WTC11 (cell line): ENCODE results near the gene SPATA9. TPM values are rescaled to one million over a fixed set of nuclear protein-coding genes. Genes with fewer than 3 reads are reported as not detected.

ENCODE experiments used
- ATAC-seq: fragments of 200-7000 bp; cut with Tn5 transposase; 2 replicates; pipeline ENCODE4 v1.10.0; 2021; ENCODE audit warnings: mild to moderate bottlenecking, moderate library complexity
- CTCF ChIA-PET: fragments of 300-600 bp; sonication (Branson Sonifier 250); formaldehyde crosslinking; loops from one replicate; lab custom pipeline; 2021; ENCODE audit warnings: antibody characterized with exemption; lab: Charles Lee
- POLR2A ChIA-PET: fragments of 350-600 bp; sonication (Branson Sonifier 250); formaldehyde crosslinking; loops from one replicate; lab custom pipeline; 2021; ENCODE audit warnings: antibody characterized with exemption; lab: Charles Lee
- DNase-seq: peaks from one replicate; pipeline ENCODE4 v3.0.0; 2021; ENCODE audit warnings: low spot score
- H3K27ac Mint-ChIP-seq: 2 replicates; pipeline ENCODE4 v1.8.0; 2021; ENCODE audit warnings: mixed read lengths
- H3K27me3 Mint-ChIP-seq: 2 replicates; pipeline ENCODE4 v1.8.0; 2021; ENCODE audit warnings: low read depth, mild to moderate bottlenecking, moderate library complexity, mixed read lengths
- H3K36me3 Mint-ChIP-seq: 2 replicates; pipeline ENCODE4 v1.8.0; 2021; ENCODE audit warnings: mixed read lengths
- H3K4me1 Mint-ChIP-seq: 2 replicates; pipeline ENCODE4 v1.8.0; 2022; ENCODE audit warnings: mixed read lengths
- H3K4me3 Mint-ChIP-seq: 2 replicates; pipeline ENCODE4 v1.8.0; 2021; ENCODE audit warnings: mild to moderate bottlenecking, moderate library complexity, mixed read lengths
- H3K9me3 Mint-ChIP-seq: 2 replicates; pipeline ENCODE4 v1.8.0; 2021; ENCODE audit warnings: mixed read lengths
- ETV6 ChIP-seq: sonication (generic); formaldehyde crosslinking; IDR thresholded peaks from 2 replicates; pipeline ENCODE4 v1.8.1; 2022; ENCODE audit warnings: mild to moderate bottlenecking, missing genetic modification reagents
- FOXJ3 ChIP-seq: sonication (generic); formaldehyde crosslinking; IDR thresholded peaks from 2 replicates; pipeline ENCODE4 v1.9.0; 2021; ENCODE audit warnings: missing genetic modification reagents, mild to moderate bottlenecking, borderline replicate concordance
- FOXK1 ChIP-seq: sonication (generic); formaldehyde crosslinking; IDR thresholded peaks from 2 replicates; pipeline ENCODE4 v1.8.0; 2022; ENCODE audit warnings: mild to moderate bottlenecking, moderate library complexity, missing genetic modification reagents
- GABPB1 ChIP-seq: sonication (generic); formaldehyde crosslinking; IDR thresholded peaks from 2 replicates; pipeline ENCODE4 v1.8.1; 2023; ENCODE audit warnings: mild to moderate bottlenecking, missing genetic modification reagents
- NFYB ChIP-seq: sonication (generic); formaldehyde crosslinking; conservative IDR thresholded peaks from 2 replicates; pipeline ENCODE4 v1.8.0; 2022; ENCODE audit warnings: low read depth, missing genetic modification reagents
- SMAD3 ChIP-seq: sonication (generic); formaldehyde crosslinking; IDR thresholded peaks from 2 replicates; pipeline ENCODE4 v1.8.0; 2022; ENCODE audit warnings: missing genetic modification reagents, mild to moderate bottlenecking, borderline replicate concordance
- TEAD1 ChIP-seq: sonication (generic); formaldehyde crosslinking; IDR thresholded peaks from 2 replicates; pipeline ENCODE4 v1.8.0; 2022; ENCODE audit warnings: mild to moderate bottlenecking, missing genetic modification reagents
- ZNF219 ChIP-seq: sonication (generic); formaldehyde crosslinking; IDR thresholded peaks from 2 replicates; pipeline ENCODE4 v1.8.0; 2023; ENCODE audit warnings: missing genetic modification reagents, mild to moderate bottlenecking, borderline replicate concordance
- ZNF396 ChIP-seq: fragments of 250-450 bp; sonication (Bioruptor Pico); IDR thresholded peaks from 2 replicates; pipeline ENCODE4 v1.8.0; 2021; ENCODE audit warnings: mild to moderate bottlenecking, moderate library complexity, borderline replicate concordance
- ZNF416 ChIP-seq: fragments of 250-450 bp; sonication (Bioruptor Pico); IDR thresholded peaks from 2 replicates; pipeline ENCODE4 v1.9.0; 2021; ENCODE audit warnings: mild to moderate bottlenecking, inconsistent platforms
- total RNA-seq: library from RNA; stranded (reverse); gene quantifications from 3 replicates; pipeline ENCODE4 v1.2.3, GENCODE V29; 2021
- TF ChIP-seq, protein P1 (sequence below): sonication (generic); formaldehyde crosslinking; IDR thresholded peaks from 2 replicates; pipeline ENCODE4 v1.8.0; 2023; ENCODE audit warnings: missing genetic modification reagents, mild to moderate bottlenecking, borderline replicate concordance
- TF ChIP-seq, protein P2 (sequence below): sonication (generic); formaldehyde crosslinking; IDR thresholded peaks from 2 replicates; pipeline ENCODE4 v1.8.0; 2022; ENCODE audit warnings: mild to moderate bottlenecking, missing genetic modification reagents
- TF ChIP-seq, protein P3 (sequence below): sonication (generic); formaldehyde crosslinking; IDR thresholded peaks from 2 replicates; pipeline ENCODE4 v1.8.0; 2022; ENCODE audit warnings: mild to moderate bottlenecking, missing genetic modification reagents
- TF ChIP-seq, protein P4 (sequence below): sonication (generic); formaldehyde crosslinking; IDR thresholded peaks from 2 replicates; pipeline ENCODE4 v1.8.1; 2023; ENCODE audit warnings: mild to moderate bottlenecking, missing genetic modification reagents, moderate library complexity
- TF ChIP-seq, protein P5 (sequence below): sonication (generic); formaldehyde crosslinking; IDR thresholded peaks from 2 replicates; pipeline ENCODE4 v1.8.0; 2023; ENCODE audit warnings: mild to moderate bottlenecking, missing genetic modification reagents

Gene SPATA9
- total RNA-seq, 1 experiment from 2014 or later, result not detected

DNA sequence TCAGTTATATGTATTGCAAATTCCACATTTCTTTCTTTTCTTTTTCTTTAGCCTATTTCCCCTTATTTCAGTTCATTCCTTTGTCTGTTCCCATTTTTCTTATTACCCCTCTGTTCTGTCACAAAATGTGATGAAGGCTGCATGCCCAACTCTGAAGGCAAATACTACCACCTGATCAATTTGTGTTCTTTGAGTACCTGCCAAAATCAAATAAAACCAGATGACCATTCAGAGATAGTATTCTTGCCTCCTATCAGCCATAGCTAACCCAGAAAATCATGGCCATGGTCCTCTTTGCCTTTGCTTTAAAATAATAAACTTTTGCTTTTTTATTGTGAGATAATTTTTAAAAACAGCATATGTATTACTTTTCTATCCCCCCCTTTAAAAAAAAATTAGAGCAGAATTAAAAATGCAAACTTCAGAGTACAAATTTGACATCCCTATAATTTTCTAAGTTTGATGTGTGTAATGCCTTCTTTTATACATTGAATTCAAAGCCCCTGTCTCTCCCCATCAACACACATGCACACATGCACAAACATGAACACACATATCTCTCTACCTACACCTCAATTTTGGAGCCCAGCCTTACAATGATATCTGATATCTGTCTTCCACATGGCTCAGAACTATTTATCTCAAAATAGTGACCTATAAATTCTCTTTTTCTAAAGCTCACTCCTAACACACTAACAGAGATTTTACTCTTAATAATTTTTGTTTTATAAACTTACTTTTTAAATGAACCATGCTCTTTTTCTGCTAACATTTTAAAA is 32.8 kb downstream of the SPATA9 start:
- H3K27ac Mint-ChIP-seq, result no peak overlapping the region
- ATAC-seq (no peak), DNase-seq (no peak)
- H3K4me1 Mint-ChIP-seq, result 0 out of 2 replicates have a peak, but pooled peaks cover 7% of the 10 kb centered on the region
- H3K36me3 Mint-ChIP-seq, result peaks cover 4% of the 10 kb centered on the region; the same call in 1 of the 2 replicates
- no peak overlapping the region for H3K4me3 Mint-ChIP-seq
- no peaks in the 10 kb centered on the region for H3K27me3 Mint-ChIP-seq
- POLR2A ChIA-PET, result no interaction called here
- CTCF ChIA-PET, result no interaction called here
- TF ChIP-seq ZNF219 (CRISPR knock-in tag) (no peak), GABPB1 (CRISPR knock-in tag) (no peak), FOXK1 (no peak), TEAD1 (CRISPR knock-in tag) (no peak), ETV6 (CRISPR knock-in tag) (no peak), NFYB (no peak), FOXJ3 (no peak), ZNF396 (CRISPR knock-in tag) (no peak)
- TF ChIP-seq, protein P1, sequence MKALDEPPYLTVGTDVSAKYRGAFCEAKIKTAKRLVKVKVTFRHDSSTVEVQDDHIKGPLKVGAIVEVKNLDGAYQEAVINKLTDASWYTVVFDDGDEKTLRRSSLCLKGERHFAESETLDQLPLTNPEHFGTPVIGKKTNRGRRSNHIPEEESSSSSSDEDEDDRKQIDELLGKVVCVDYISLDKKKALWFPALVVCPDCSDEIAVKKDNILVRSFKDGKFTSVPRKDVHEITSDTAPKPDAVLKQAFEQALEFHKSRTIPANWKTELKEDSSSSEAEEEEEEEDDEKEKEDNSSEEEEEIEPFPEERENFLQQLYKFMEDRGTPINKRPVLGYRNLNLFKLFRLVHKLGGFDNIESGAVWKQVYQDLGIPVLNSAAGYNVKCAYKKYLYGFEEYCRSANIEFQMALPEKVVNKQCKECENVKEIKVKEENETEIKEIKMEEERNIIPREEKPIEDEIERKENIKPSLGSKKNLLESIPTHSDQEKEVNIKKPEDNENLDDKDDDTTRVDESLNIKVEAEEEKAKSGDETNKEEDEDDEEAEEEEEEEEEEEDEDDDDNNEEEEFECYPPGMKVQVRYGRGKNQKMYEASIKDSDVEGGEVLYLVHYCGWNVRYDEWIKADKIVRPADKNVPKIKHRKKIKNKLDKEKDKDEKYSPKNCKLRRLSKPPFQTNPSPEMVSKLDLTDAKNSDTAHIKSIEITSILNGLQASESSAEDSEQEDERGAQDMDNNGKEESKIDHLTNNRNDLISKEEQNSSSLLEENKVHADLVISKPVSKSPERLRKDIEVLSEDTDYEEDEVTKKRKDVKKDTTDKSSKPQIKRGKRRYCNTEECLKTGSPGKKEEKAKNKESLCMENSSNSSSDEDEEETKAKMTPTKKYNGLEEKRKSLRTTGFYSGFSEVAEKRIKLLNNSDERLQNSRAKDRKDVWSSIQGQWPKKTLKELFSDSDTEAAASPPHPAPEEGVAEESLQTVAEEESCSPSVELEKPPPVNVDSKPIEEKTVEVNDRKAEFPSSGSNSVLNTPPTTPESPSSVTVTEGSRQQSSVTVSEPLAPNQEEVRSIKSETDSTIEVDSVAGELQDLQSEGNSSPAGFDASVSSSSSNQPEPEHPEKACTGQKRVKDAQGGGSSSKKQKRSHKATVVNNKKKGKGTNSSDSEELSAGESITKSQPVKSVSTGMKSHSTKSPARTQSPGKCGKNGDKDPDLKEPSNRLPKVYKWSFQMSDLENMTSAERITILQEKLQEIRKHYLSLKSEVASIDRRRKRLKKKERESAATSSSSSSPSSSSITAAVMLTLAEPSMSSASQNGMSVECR (CRISPR knock-in tag), result no peak
- TF ChIP-seq, protein P2, sequence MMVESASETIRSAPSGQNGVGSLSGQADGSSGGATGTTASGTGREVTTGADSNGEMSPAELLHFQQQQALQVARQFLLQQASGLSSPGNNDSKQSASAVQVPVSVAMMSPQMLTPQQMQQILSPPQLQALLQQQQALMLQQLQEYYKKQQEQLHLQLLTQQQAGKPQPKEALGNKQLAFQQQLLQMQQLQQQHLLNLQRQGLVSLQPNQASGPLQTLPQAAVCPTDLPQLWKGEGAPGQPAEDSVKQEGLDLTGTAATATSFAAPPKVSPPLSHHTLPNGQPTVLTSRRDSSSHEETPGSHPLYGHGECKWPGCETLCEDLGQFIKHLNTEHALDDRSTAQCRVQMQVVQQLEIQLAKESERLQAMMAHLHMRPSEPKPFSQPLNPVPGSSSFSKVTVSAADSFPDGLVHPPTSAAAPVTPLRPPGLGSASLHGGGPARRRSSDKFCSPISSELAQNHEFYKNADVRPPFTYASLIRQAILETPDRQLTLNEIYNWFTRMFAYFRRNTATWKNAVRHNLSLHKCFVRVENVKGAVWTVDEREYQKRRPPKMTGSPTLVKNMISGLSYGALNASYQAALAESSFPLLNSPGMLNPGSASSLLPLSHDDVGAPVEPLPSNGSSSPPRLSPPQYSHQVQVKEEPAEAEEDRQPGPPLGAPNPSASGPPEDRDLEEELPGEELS (CRISPR knock-in tag), result no peak
- TF ChIP-seq, protein P3, sequence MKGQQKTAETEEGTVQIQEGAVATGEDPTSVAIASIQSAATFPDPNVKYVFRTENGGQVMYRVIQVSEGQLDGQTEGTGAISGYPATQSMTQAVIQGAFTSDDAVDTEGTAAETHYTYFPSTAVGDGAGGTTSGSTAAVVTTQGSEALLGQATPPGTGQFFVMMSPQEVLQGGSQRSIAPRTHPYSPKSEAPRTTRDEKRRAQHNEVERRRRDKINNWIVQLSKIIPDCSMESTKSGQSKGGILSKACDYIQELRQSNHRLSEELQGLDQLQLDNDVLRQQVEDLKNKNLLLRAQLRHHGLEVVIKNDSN (CRISPR knock-in tag), result no peak
- TF ChIP-seq, protein P4, sequence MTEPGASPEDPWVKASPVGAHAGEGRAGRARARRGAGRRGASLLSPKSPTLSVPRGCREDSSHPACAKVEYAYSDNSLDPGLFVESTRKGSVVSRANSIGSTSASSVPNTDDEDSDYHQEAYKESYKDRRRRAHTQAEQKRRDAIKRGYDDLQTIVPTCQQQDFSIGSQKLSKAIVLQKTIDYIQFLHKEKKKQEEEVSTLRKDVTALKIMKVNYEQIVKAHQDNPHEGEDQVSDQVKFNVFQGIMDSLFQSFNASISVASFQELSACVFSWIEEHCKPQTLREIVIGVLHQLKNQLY (CRISPR knock-in tag), result no peak
- TF ChIP-seq, protein P5, sequence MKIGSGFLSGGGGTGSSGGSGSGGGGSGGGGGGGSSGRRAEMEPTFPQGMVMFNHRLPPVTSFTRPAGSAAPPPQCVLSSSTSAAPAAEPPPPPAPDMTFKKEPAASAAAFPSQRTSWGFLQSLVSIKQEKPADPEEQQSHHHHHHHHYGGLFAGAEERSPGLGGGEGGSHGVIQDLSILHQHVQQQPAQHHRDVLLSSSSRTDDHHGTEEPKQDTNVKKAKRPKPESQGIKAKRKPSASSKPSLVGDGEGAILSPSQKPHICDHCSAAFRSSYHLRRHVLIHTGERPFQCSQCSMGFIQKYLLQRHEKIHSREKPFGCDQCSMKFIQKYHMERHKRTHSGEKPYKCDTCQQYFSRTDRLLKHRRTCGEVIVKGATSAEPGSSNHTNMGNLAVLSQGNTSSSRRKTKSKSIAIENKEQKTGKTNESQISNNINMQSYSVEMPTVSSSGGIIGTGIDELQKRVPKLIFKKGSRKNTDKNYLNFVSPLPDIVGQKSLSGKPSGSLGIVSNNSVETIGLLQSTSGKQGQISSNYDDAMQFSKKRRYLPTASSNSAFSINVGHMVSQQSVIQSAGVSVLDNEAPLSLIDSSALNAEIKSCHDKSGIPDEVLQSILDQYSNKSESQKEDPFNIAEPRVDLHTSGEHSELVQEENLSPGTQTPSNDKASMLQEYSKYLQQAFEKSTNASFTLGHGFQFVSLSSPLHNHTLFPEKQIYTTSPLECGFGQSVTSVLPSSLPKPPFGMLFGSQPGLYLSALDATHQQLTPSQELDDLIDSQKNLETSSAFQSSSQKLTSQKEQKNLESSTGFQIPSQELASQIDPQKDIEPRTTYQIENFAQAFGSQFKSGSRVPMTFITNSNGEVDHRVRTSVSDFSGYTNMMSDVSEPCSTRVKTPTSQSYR, result no peak
- H3K9me3 Mint-ChIP-seq, result no peaks in the 10 kb centered on the region

DNA sequence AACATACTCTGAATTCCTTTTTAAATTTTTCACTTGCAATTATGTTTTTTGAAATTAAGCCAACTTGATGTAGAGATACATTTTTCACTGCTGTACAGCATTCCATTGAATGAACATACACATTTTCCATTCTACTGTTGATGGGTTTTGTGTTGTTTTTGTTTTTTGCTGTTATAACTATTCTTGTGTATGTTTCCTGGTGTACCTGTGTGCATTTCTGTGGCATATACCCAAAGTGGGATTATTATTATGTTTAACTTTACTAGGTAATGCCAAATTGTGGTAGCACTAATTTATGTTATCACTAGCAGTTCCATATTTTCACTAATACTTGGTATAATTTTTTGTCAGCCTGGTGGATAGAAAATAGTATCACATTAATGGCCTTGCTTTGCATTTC is 33.5 kb downstream of the SPATA9 start:
- peaks cover 4% of the 10 kb centered on the region; the same call in 1 of the 2 replicates for H3K36me3 Mint-ChIP-seq
- H3K27ac Mint-ChIP-seq, result no peak overlapping the region
- H3K9me3 Mint-ChIP-seq, result no peaks in the 10 kb centered on the region
- CTCF ChIA-PET, result no interaction called here
- H3K4me3 Mint-ChIP-seq, result no peak overlapping the region
- POLR2A ChIA-PET, result no interaction called here
- H3K27me3 Mint-ChIP-seq, result no peaks in the 10 kb centered on the region
- 0 out of 2 replicates have a peak, but pooled peaks cover 7% of the 10 kb centered on the region for H3K4me1 Mint-ChIP-seq
- DNase-seq, result no peak
- ATAC-seq, result no peak
- no peak for TF ChIP-seq SMAD3
- TF ChIP-seq GABPB1 (CRISPR knock-in tag), result no peak
- TF ChIP-seq ZNF416 (CRISPR knock-in tag), result no peak
